Measurements from ENCODE around the gene GLYATL2. TPM values are rescaled to one million over a fixed set of nuclear protein-coding genes. Genes with fewer than 3 reads are reported as not detected.

Gene GLYATL2, protein sequence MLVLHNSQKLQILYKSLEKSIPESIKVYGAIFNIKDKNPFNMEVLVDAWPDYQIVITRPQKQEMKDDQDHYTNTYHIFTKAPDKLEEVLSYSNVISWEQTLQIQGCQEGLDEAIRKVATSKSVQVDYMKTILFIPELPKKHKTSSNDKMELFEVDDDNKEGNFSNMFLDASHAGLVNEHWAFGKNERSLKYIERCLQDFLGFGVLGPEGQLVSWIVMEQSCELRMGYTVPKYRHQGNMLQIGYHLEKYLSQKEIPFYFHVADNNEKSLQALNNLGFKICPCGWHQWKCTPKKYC
- total RNA-seq: 1 to 10 TPM in 1 of 4 donors, not detected in 3; 3.3 TPM

GRCh38 chr11:58844361-58845005 lies at the start of gene GLYATL2:
Gene GLYATL2 (minus strand): TSS chr11:58844704. CDS start chr11:58839612, 5,092 bp downstream.
- H3K9me3 ChIP-seq: no peaks in the 10 kb centered on the region
- H3K4me3 ChIP-seq: no peak within 1 kb of the TSS
- TF ChIP-seq CTCF (IDR thresholded peaks at IDR 0.05): no peak
- TF ChIP-seq POLR2A (IDR thresholded peaks at IDR 0.05): no peak
- no peak for TF ChIP-seq EP300 (IDR thresholded peaks at IDR 0.05)
- H3K4me1 ChIP-seq: no peaks in the 10 kb centered on the region
- no peak within 1 kb of the TSS for H3K27ac ChIP-seq
- H3K27me3 ChIP-seq: no peaks in the 10 kb centered on the region
- no peaks in the 10 kb centered on the region for H3K36me3 ChIP-seq
- DNase-seq (ENCODE audit: low spot score in 2 of 2): no peak
- 39% methylated on average over 3 of the region's 3 CpGs for WGBS, 2 donors

GRCh38 chr11:58893899-58894298 lies 49.4 kb upstream of the GLYATL2 start:
- TF ChIP-seq CTCF (IDR thresholded peaks at IDR 0.05) (no peak), POLR2A (IDR thresholded peaks at IDR 0.05) (no peak), EP300 (IDR thresholded peaks at IDR 0.05) (no peak)
- Histone ChIP-seq H3K9me3 (no peaks in the 10 kb centered on the region), H3K4me3 (no peak overlapping the region), H3K4me1 (no peaks in the 10 kb centered on the region), H3K27ac (no peak overlapping the region), H3K27me3 (no peaks in the 10 kb centered on the region), H3K36me3 (no peaks in the 10 kb centered on the region)
- 75 to 79% methylated on average over 2 of the region's 2 CpGs for WGBS, 2 donors
- no peak for DNase-seq (ENCODE audit: low spot score in 2 of 2)

DNA sequence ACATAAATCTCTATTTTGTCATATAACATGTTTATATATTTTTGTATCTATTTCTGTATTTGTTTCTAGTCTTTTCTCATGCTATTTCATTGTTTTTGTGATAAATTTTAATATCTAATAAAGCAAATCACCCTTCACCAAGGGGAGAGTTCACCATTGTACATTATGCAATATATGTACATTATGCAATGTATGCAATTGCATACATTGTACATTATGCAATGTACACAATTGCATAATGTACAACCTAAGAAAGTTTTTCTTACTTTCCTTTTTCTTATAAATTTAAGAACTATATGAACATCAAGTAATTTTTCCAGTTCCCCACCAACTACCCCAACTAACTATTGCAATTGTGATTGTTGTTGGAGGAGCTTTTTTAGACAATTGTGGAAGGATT lies 44.1 kb upstream of the GLYATL2 start:
- H3K36me3 ChIP-seq: no peaks in the 10 kb centered on the region
- H3K4me3 ChIP-seq: no peak overlapping the region
- peaks cover 0 to 3% (median 0%) of the 10 kb centered on the region in 4 donors for H3K9me3 ChIP-seq
- no peak for DNase-seq (ENCODE audit: low spot score in 2 of 2)
- no peaks in the 10 kb centered on the region for H3K27me3 ChIP-seq
- no peaks in the 10 kb centered on the region for H3K4me1 ChIP-seq
- TF ChIP-seq EP300 (IDR thresholded peaks at IDR 0.05) (no peak), CTCF (IDR thresholded peaks at IDR 0.05) (no peak), POLR2A (IDR thresholded peaks at IDR 0.05) (no peak)
- no peak overlapping the region for H3K27ac ChIP-seq

GRCh38 chr11:58887452-58887851 lies 42.9 kb upstream of the GLYATL2 start:
- H3K4me1 ChIP-seq: no peaks in the 10 kb centered on the region
- no peak overlapping the region for H3K4me3 ChIP-seq
- no peaks in the 10 kb centered on the region for H3K36me3 ChIP-seq
- peaks cover 0 to 8% (median 0%) of the 10 kb centered on the region in 4 donors for H3K9me3 ChIP-seq
- 87 to 91% methylated on average over 1 of the region's 1 CpG for WGBS, 2 donors
- TF ChIP-seq EP300 (IDR thresholded peaks at IDR 0.05) (no peak), POLR2A (IDR thresholded peaks at IDR 0.05) (no peak), CTCF (IDR thresholded peaks at IDR 0.05) (no peak)
- no peaks in the 10 kb centered on the region for H3K27me3 ChIP-seq
- no peak overlapping the region for H3K27ac ChIP-seq
- no peak for DNase-seq (ENCODE audit: low spot score in 2 of 2)

- Histone ChIP-seq H3K9me3 (peaks cover 0 to 23% (median 0%) of the 10 kb centered on the region in 4 donors), H3K36me3 (no peaks in the 10 kb centered on the region), H3K4me3 (no peak overlapping the region), H3K27ac (no peak overlapping the region), H3K4me1 (no peaks in the 10 kb centered on the region), H3K27me3 (no peaks in the 10 kb centered on the region)
- DNase-seq (ENCODE audit: low spot score in 2 of 2): no peak
- WGBS, 2 donors: 84 to 85% methylated on average over 1 of the region's 1 CpG
- TF ChIP-seq EP300 (IDR thresholded peaks at IDR 0.05) (no peak), POLR2A (IDR thresholded peaks at IDR 0.05) (no peak), CTCF (IDR thresholded peaks at IDR 0.05) (no peak)
These were observed 36.1 kb upstream of the GLYATL2 start for GRCh38 chr11:58880625-58881024.

All from tibial nerve (tissue), 4 donors.